Measurements from ENCODE around the gene RPLP1.

RPLP1 gene

DNA sequence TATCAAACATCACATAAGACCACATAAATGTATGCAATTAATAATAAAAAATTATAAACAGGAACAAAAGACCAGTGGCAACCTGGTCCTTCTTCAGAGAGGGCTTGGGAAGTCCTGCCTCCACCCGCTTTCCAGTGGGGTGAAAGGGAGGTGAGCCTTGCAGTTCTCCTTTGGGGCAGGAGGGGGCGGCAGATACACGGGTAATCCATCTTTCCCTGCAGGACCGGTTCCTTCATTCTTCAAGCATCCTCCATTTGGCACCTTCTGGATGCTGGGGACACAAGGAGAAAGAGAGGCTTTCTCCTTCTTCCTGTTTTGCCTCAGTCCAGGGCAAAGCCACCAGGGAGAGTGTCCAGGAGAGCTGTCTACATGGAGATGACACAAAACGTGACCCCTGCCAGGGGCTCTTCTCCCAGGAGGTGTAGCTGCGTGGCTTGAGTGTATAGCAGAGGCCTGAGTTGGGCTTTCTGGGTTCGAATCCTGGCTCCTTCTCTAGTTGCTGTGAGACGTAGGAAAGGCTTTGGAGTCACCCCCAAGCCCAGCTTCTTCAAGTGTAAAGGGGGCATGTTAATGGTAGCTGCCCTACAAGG lies 23.2 kb downstream of the RPLP1 start:
- H3K4me3 ChIP-seq (ENCODE audit: low read depth, low read length): no peak overlapping the region
- TF ChIP-seq, protein P1, sequence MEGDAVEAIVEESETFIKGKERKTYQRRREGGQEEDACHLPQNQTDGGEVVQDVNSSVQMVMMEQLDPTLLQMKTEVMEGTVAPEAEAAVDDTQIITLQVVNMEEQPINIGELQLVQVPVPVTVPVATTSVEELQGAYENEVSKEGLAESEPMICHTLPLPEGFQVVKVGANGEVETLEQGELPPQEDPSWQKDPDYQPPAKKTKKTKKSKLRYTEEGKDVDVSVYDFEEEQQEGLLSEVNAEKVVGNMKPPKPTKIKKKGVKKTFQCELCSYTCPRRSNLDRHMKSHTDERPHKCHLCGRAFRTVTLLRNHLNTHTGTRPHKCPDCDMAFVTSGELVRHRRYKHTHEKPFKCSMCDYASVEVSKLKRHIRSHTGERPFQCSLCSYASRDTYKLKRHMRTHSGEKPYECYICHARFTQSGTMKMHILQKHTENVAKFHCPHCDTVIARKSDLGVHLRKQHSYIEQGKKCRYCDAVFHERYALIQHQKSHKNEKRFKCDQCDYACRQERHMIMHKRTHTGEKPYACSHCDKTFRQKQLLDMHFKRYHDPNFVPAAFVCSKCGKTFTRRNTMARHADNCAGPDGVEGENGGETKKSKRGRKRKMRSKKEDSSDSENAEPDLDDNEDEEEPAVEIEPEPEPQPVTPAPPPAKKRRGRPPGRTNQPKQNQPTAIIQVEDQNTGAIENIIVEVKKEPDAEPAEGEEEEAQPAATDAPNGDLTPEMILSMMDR (IDR thresholded peaks at IDR 0.05; ENCODE audit: low read depth, low read length): peak; percentile 99

GRCh38 chr15:69476704-69477473 lies 24.3 kb downstream of the RPLP1 start:
- TF ChIP-seq, protein P1 (IDR thresholded peaks at IDR 0.05; ENCODE audit: low read depth, low read length): no peak
- H3K4me3 ChIP-seq (ENCODE audit: low read depth, low read length): no peak overlapping the region

DNA sequence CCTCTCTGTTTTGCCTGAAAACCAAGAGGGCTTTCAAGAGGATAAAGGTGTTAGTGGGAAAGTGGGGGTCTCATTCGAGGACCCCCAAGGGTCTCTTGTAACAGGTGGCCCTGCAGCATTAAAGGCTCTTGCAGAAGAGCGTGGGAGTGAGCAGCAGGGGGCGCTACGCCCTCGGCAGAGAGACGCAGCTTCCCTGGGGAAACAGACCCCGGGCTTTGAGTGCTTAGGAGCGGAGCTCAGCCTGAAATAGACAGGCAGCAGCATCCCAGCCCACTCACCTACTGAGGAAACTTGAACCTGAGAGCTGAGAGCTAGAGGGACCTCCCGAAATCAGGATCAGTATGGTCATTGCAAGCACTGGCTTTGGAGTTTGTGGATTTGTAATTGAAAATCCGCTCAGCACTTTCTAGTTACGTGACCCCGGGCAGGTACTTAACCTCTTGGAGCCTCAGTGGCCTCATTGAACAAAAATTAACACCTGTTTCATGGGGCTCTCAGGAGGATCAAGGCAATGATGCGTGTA lies 25.7 kb downstream of the RPLP1 start:
- TF ChIP-seq, protein P1 (IDR thresholded peaks at IDR 0.05; ENCODE audit: low read depth, low read length): peak; percentile 81
- no peak overlapping the region for H3K4me3 ChIP-seq (ENCODE audit: low read depth, low read length)

DNA sequence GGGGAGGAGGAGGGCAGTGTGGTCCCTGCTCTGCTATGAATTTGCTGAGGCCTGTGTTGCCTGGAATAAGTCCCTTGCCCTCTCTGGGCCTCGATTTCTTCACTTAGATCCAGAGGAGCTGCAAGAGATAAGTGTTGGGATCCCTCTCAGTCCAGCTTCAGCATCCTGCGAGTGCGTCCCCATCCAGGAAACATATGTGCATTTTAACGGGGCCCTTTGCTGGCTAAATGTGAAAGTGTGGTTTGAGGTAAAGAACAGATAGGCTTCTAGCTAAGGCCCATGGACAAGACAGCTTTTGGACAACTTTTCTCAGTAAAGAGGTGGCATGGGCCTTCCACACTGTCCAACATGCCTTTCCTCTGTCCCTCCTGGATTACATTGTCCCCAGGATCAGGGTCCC lies 26.5 kb downstream of the RPLP1 start:
- H3K4me3 ChIP-seq (ENCODE audit: low read depth, low read length): no peak overlapping the region
- TF ChIP-seq, protein P1 (IDR thresholded peaks at IDR 0.05; ENCODE audit: low read depth, low read length): no peak

DNA sequence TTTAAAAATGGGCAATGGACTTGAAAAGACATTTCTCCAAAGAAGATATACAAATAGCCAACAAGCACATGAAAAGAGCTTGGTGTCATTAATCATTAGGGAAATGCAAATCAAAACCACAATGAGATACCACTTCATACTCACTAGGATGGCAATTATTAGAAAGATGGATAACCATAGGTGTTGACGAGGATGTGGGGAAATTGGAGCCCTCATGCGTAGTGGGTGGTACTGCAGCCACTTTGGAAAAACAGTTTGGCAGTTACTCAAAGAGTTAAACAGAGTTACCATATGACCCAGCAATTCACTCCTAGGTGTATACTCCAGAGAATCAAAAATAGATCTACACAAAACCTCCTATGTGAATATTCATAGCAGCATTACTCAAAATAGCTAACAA lies 27.4 kb downstream of the RPLP1 start:
- no peak overlapping the region for H3K4me3 ChIP-seq (ENCODE audit: low read depth, low read length)
- TF ChIP-seq, protein P1 (IDR thresholded peaks at IDR 0.05; ENCODE audit: low read depth, low read length): no peak

GRCh38 chr15:69480932-69481331 lies 28.3 kb downstream of the RPLP1 start:
- TF ChIP-seq, protein P1 (IDR thresholded peaks at IDR 0.05; ENCODE audit: low read depth, low read length): no peak
- no peak overlapping the region for H3K4me3 ChIP-seq (ENCODE audit: low read depth, low read length)

GRCh38 chr15:69482686-69483256 lies 30.2 kb downstream of the RPLP1 start:
- TF ChIP-seq, protein P1 (IDR thresholded peaks at IDR 0.05; ENCODE audit: low read depth, low read length): no peak
- H3K4me3 ChIP-seq (ENCODE audit: low read depth, low read length): no peak overlapping the region

Measured in WI38 (cell line).